ENCODE data around the gene CDCP2.

CDCP2 gene

GRCh38 chr1:54112705-54113368 lies 40.0 kb downstream of the CDCP2 start:
- no peak for TF ChIP-seq CTCF (IDR thresholded peaks at IDR 0.05; ENCODE audit: insufficient read depth, low read depth, low read length, missing control alignments)
- no peak for DNase-seq (ENCODE audit: low read depth)
- H3K4me3 ChIP-seq (ENCODE audit: low read depth, low read length) = no peak overlapping the region

- no peak overlapping the region for H3K4me3 ChIP-seq (ENCODE audit: low read depth, low read length)
- no peak for DNase-seq (ENCODE audit: low read depth)
- TF ChIP-seq CTCF (IDR thresholded peaks at IDR 0.05; ENCODE audit: insufficient read depth, low read depth, low read length, missing control alignments) = no peak
Measured at GRCh38 chr1:54112027-54112426, 40.8 kb downstream of the CDCP2 start.

GRCh38 chr1:54111624-54112023 lies 41.2 kb downstream of the CDCP2 start:
- DNase-seq (ENCODE audit: low read depth) = no peak
- no peak for TF ChIP-seq CTCF (IDR thresholded peaks at IDR 0.05; ENCODE audit: insufficient read depth, low read depth, low read length, missing control alignments)
- no peak overlapping the region for H3K4me3 ChIP-seq (ENCODE audit: low read depth, low read length)

- no peak overlapping the region for H3K4me3 ChIP-seq (ENCODE audit: low read depth, low read length)
- TF ChIP-seq CTCF (IDR thresholded peaks at IDR 0.05; ENCODE audit: insufficient read depth, low read depth, low read length, missing control alignments) = no peak
- DNase-seq (ENCODE audit: low read depth) = no peak
Measured at GRCh38 chr1:54110996-54111395, 41.8 kb downstream of the CDCP2 start.

GRCh38 chr1:54109129-54110090 lies 43.4 kb downstream of the CDCP2 start:
- TF ChIP-seq CTCF (IDR thresholded peaks at IDR 0.05; ENCODE audit: insufficient read depth, low read depth, low read length, missing control alignments) = no peak
- DNase-seq (ENCODE audit: low read depth) = no peak
- no peak overlapping the region for H3K4me3 ChIP-seq (ENCODE audit: low read depth, low read length)

- no peak overlapping the region for H3K4me3 ChIP-seq (ENCODE audit: low read depth, low read length)
- no peak for DNase-seq (ENCODE audit: low read depth)
- no peak for TF ChIP-seq CTCF (IDR thresholded peaks at IDR 0.05; ENCODE audit: insufficient read depth, low read depth, low read length, missing control alignments)
Measured at GRCh38 chr1:54108156-54108555, 44.6 kb downstream of the CDCP2 start.

Measured in GM12865 (cell line).